HCT116 (cell line): ENCODE measurements around the gene MACROH2A1.

Experiments used
- EZH2 ChIP-seq: fragments of 200-600 bp; sonication (generic); IDR thresholded peaks from 2 replicates; pipeline ENCODE4 v1.6.1; 2017; ENCODE audit warnings: antibody characterized with exemption, mixed run types
- EZH2phosphoT487 ChIP-seq: fragments of 200-600 bp; IDR thresholded peaks from 2 replicates; pipeline ENCODE4 v1.6.1; 2018; ENCODE audit warnings: antibody characterized with exemption, borderline replicate concordance
- POLR2A ChIP-seq: IDR thresholded peaks from 2 replicates; pipeline ENCODE4 v1.7.0; 2011; ENCODE audit warnings: borderline replicate concordance; ENCODE audit not compliant: insufficient read depth, insufficient read length; ENCODE audit errors: extremely low read depth
- POLR2AphosphoS5 ChIP-seq: IDR thresholded peaks from 2 replicates; pipeline ENCODE4 v1.6.1; 2011; ENCODE audit warnings: mild to moderate bottlenecking, low read depth, low read length, moderate library complexity
- RAD21 ChIP-seq: IDR thresholded peaks from 2 replicates; pipeline ENCODE4 v1.6.1; 2012; ENCODE audit warnings: low read depth, mild to moderate bottlenecking
- SIN3A ChIP-seq: IDR thresholded peaks from 2 replicates; pipeline ENCODE4 v1.6.1; 2012; ENCODE audit warnings: low read depth
- SP1 ChIP-seq: IDR thresholded peaks from 2 replicates; pipeline ENCODE4 v1.6.1; 2012; ENCODE audit warnings: low read depth
- YY1 ChIP-seq: IDR thresholded peaks from 2 replicates; pipeline ENCODE4 v1.6.1; 2011; ENCODE audit warnings: low read length, low read depth, moderate library complexity, mild to moderate bottlenecking; ENCODE audit not compliant: insufficient replicate concordance; ENCODE audit errors: extremely low read depth
- ZNF274 ChIP-seq: fragments of 200-500 bp; sonication (Bioruptor generic); IDR thresholded peaks from 2 replicates; pipeline ENCODE4 v1.6.1; 2014; ENCODE audit warnings: mild to moderate bottlenecking, low read depth, low read length, inconsistent platforms
- TF ChIP-seq, protein P1 (sequence below), 3 experiments: fragments of 200-600 bp in 1 of 3; sonication (generic) in 1 of 3; IDR thresholded peaks in 2 of 3; conservative IDR thresholded peaks in 1 of 3; 2 replicates each; pipeline ENCODE4 v1.5.1; 2012 to 2017; ENCODE audit warnings: low read depth in 2 of 3, low read length in 2 of 3, antibody characterized with exemption in 1 of 3, borderline replicate concordance in 1 of 3, control low read depth in 1 of 3, mild to moderate bottlenecking in 1 of 3, mixed read lengths in 1 of 3, mixed run types in 1 of 3, moderate library complexity in 1 of 3; ENCODE audit not compliant: insufficient read depth in 1 of 3
- TF ChIP-seq, protein P2 (sequence below): IDR thresholded peaks from 2 replicates; pipeline ENCODE4 v1.6.1; 2012
- TF ChIP-seq, protein P3 (sequence below): IDR thresholded peaks from 2 replicates; pipeline ENCODE4 v1.6.1; 2012

DNA sequence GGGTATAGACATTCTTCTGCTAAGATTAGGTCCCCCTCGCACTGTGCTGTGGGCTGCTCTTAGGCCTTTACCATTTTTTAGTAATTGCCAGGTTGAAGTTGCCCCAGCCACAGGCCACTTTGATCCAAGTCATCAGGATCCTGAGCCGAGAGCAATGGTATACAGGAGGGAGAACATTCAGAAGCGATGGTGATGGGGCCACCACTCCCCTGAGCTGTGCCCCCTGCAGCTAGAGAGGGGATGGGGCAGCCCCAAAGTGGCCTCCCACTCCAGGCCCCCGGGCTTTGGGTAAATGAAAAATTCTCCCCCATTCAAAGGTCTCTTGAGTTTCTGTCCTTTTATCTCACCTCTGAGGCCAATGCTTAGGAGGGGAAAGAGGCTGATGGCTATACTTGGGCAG is 59.4 kb downstream of the MACROH2A1 start:
- TF ChIP-seq, protein P1, sequence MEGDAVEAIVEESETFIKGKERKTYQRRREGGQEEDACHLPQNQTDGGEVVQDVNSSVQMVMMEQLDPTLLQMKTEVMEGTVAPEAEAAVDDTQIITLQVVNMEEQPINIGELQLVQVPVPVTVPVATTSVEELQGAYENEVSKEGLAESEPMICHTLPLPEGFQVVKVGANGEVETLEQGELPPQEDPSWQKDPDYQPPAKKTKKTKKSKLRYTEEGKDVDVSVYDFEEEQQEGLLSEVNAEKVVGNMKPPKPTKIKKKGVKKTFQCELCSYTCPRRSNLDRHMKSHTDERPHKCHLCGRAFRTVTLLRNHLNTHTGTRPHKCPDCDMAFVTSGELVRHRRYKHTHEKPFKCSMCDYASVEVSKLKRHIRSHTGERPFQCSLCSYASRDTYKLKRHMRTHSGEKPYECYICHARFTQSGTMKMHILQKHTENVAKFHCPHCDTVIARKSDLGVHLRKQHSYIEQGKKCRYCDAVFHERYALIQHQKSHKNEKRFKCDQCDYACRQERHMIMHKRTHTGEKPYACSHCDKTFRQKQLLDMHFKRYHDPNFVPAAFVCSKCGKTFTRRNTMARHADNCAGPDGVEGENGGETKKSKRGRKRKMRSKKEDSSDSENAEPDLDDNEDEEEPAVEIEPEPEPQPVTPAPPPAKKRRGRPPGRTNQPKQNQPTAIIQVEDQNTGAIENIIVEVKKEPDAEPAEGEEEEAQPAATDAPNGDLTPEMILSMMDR (IDR thresholded peaks at IDR 0.05 in 2 of 3, conservative IDR thresholded peaks at IDR 0.05 in 1 of 3; ENCODE audit: borderline replicate concordance in 1 of 3, insufficient read depth in 1 of 3, low read depth in 2 of 3, low read length in 2 of 3): no peak
- TF ChIP-seq POLR2AphosphoS5: no peak
- TF ChIP-seq, protein P2, sequence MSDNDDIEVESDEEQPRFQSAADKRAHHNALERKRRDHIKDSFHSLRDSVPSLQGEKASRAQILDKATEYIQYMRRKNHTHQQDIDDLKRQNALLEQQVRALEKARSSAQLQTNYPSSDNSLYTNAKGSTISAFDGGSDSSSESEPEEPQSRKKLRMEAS: no peak
- TF ChIP-seq EZH2phosphoT487: no peak
- TF ChIP-seq, protein P3, sequence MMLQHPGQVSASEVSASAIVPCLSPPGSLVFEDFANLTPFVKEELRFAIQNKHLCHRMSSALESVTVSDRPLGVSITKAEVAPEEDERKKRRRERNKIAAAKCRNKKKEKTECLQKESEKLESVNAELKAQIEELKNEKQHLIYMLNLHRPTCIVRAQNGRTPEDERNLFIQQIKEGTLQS: no peak
- TF ChIP-seq POLR2A: no peak
- no peak for TF ChIP-seq YY1
- TF ChIP-seq EZH2: no peak
- no peak for TF ChIP-seq RAD21
- no peak for TF ChIP-seq SIN3A
- no peak for TF ChIP-seq SP1
- no peak for TF ChIP-seq ZNF274
